Adrenal gland (tissue), 12 donors: ENCODE measurements around the gene USB1. TPM values are rescaled to one million over a fixed set of nuclear protein-coding genes. Genes with fewer than 3 reads are reported as not detected.

ENCODE experiments used
- DNase-seq, 7 donors: peaks; one replicate each; pipeline ENCODE4 v3.0.0-alpha.2; 2019 to 2020
- H3K27ac ChIP-seq, 5 donors: fragments of 200-600 bp; sonication (generic) in 4 of 5; 1 replicate in 3 of 5; 2 replicates in 2 of 5; pipeline versions ENCODE4 v1.5.1 to v1.8.0; 2016 to 2020; ENCODE audit warnings: mild to moderate bottlenecking in 1 of 5
- H3K27me3 ChIP-seq: fragments of 200-600 bp; 2 replicates; pipeline ENCODE4 v1.8.0; 2021
- H3K36me3 ChIP-seq, 2 donors: fragments of 200-600 bp; replicated peaks in 1 of 2; 1 replicate in 1 of 2; 2 replicates in 1 of 2; pipeline versions ENCODE4 v1.5.1 to v1.8.0; 2018 to 2022
- H3K4me1 ChIP-seq, 2 donors: fragments of 200-600 bp; replicated peaks in 1 of 2; 1 replicate in 1 of 2; 2 replicates in 1 of 2; pipeline versions ENCODE4 v1.5.1 to v1.8.0; 2018 to 2021
- H3K4me3 ChIP-seq, 4 donors: fragments of 200-600 bp; sonication (generic) in 3 of 4; one replicate each; pipeline ENCODE4 v1.5.1; 2016 to 2018
- H3K9me3 ChIP-seq, 3 donors: fragments of 200-600 bp; sonication (generic) in 1 of 3; replicated peaks in 1 of 3; 1 replicate in 2 of 3; 2 replicates in 1 of 3; pipeline versions ENCODE4 v1.5.1 to v1.8.0; 2016 to 2021
- CTCF ChIP-seq, 6 experiments: fragments of 450-650 bp in 4 of 6; fragments of 200-600 bp in 2 of 6; sonication (generic) in 1 of 6; IDR thresholded peaks; 1 replicate in 5 of 6; 2 replicates in 1 of 6; pipeline versions ENCODE4 v1.5.1 to v1.8.0; 2016 to 2021; ENCODE audit warnings: antibody characterized with exemption in 6 of 6, mild to moderate bottlenecking in 2 of 6, moderate library complexity in 1 of 6
- POLR2A ChIP-seq, 2 donors: fragments of 450-650 bp; IDR thresholded peaks; one replicate each; pipeline ENCODE4 v1.6.1; 2017; ENCODE audit warnings: antibody characterized with exemption in 2 of 2, mild to moderate bottlenecking in 2 of 2, moderate library complexity in 1 of 2
- WGBS, 4 donors: extraction: QIAGEN DNeasy Blood & Tissue Kit in 2 of 4; methylation state at CpG; one replicate each; pipeline versions ENCODE4 v1.1.5 to v1.1.7; 2013 to 2017; 5-methylcytosine and 5-hydroxymethylcytosine counted together
- intact Hi-C, 2 donors: fragments of 100-400 bp; cut with DNase I; formaldehyde crosslinking; loops; one replicate each; pipeline versions ENCODE4 v1.14.1 to v1.15.0; 2022 to 2023
- polyA plus RNA-seq, 3 donors: library from polyadenylated mRNA; stranded (reverse); fragments of 200-250 nt in 2 of 3; fragments of 350-450 nt in 1 of 3; fragmentation: Illumina TruSeq in 1 of 3; extraction: RNeasy Lipid Tissue Mini Kit (QIAGEN cat#74804) in 1 of 3; gene quantifications; one replicate each; pipeline ENCODE4 v1.2.3, GENCODE V29; 2013 to 2014
- total RNA-seq, 9 donors: library from RNA; depleted of rRNA in 4 of 9; stranded (reverse); fragments of >200 nt in 4 of 9; fragments of 120-200 nt in 1 of 9; fragmentation: NEBNext Ultra II Directional in 1 of 9; extraction: Animal tissue kit (Norgen Biotek cat#: 25700) in 1 of 9; gene quantifications; one replicate each; pipeline versions ENCODE4 v1.1.0 to v1.2.4, GENCODE V29; 2013 to 2023
- donor health status: healthy with polysubstance abuse.
- donor health status: Bipolar disorder and iron deficiency.
- donor health status: DM: yes; HTN: yes; CAD: no.
- donor health status: DM: no; HTN: no; CAD: no.
- donor health status: DM: no; HTN: no; CAD: no.
- donor health status: DM: yes; HTN: yes; CAD: no.

The USB1 gene
- total and polyA plus RNA-seq, 12 donors = 26.9 to 273 (median 48.3) TPM

GRCh38 chr16:57966204-57966771, 34.9 kb upstream of the USB1 start:
- intact Hi-C loops = no loop called here
- no peak for DNase-seq
- H3K4me1 ChIP-seq = no peaks in the 10 kb centered on the region
- TF ChIP-seq CTCF (IDR thresholded peaks at IDR 0.05) (no peak), POLR2A (IDR thresholded peaks at IDR 0.05) (no peak)
- no peaks in the 10 kb centered on the region for H3K9me3 ChIP-seq
- H3K27me3 ChIP-seq = no peaks in the 10 kb centered on the region
- no peak overlapping the region for H3K4me3 ChIP-seq
- no peak overlapping the region for H3K27ac ChIP-seq
- WGBS, 4 donors = 56 to 76% (median 60%) methylated on average over 4 of the region's 4 CpGs
- H3K36me3 ChIP-seq = no peaks in the 10 kb centered on the region

- Histone ChIP-seq H3K4me1 (no peaks in the 10 kb centered on the region), H3K4me3 (no peak overlapping the region), H3K9me3 (no peaks in the 10 kb centered on the region), H3K27me3 (no peaks in the 10 kb centered on the region), H3K36me3 (no peaks in the 10 kb centered on the region), H3K27ac (no peak overlapping the region)
- intact Hi-C loops = no loop called here
- DNase-seq = no peak
- no peak for TF ChIP-seq POLR2A (IDR thresholded peaks at IDR 0.05)
- TF ChIP-seq CTCF (IDR thresholded peaks at IDR 0.05) = no peak
- 85 to 94% (median 89%) methylated on average over 9 of the region's 9 CpGs for WGBS, 4 donors
Measured at GRCh38 chr16:57966986-57967385, 34.2 kb upstream of the USB1 start.

- H3K36me3 ChIP-seq = no peaks in the 10 kb centered on the region
- H3K27me3 ChIP-seq = no peaks in the 10 kb centered on the region
- H3K4me3 ChIP-seq = no peak overlapping the region
- no peaks in the 10 kb centered on the region for H3K9me3 ChIP-seq
- TF ChIP-seq POLR2A (IDR thresholded peaks at IDR 0.05) (no peak), CTCF (IDR thresholded peaks at IDR 0.05) (no peak)
- intact Hi-C loops = no loop called here
- H3K27ac ChIP-seq = no peak overlapping the region
- H3K4me1 ChIP-seq = no peaks in the 10 kb centered on the region
- no peak for DNase-seq
Measured at GRCh38 chr16:57967916-57968315, 33.3 kb upstream of the USB1 start.

GRCh38 chr16:57969451-57970123, 31.6 kb upstream of the USB1 start:
- TF ChIP-seq POLR2A (IDR thresholded peaks at IDR 0.05) = no peak
- no peak for TF ChIP-seq CTCF (IDR thresholded peaks at IDR 0.05)

More at GRCh38 chr16:57969451-57970123, 31.6 kb upstream of the USB1 start:
- H3K4me3 ChIP-seq = no peak overlapping the region
- H3K36me3 ChIP-seq = no peaks in the 10 kb centered on the region
- no peak overlapping the region for H3K27ac ChIP-seq
- H3K4me1 ChIP-seq = no peaks in the 10 kb centered on the region
- intact Hi-C loops = no loop called here
- WGBS, 4 donors = 75 to 91% (median 78%) methylated on average over 7 to 10 of the region's 10 CpGs
- H3K27me3 ChIP-seq = no peaks in the 10 kb centered on the region
- no peak for DNase-seq
- no peaks in the 10 kb centered on the region for H3K9me3 ChIP-seq
